Body of pancreas (tissue), 4 donors: Measurements from ENCODE around the gene SCGB3A2.

Experiments used
- POLR2A ChIP-seq, 3 donors: fragments of 450-650 bp; IDR thresholded peaks; one replicate each; pipeline ENCODE4 v1.6.1; 2016; ENCODE audit warnings: antibody characterized with exemption in 3 of 3, mild to moderate bottlenecking in 2 of 3
- TF ChIP-seq, protein P1 (sequence below), 7 experiments: fragments of 450-650 bp in 4 of 7; fragments of 200-600 bp in 3 of 7; sonication (generic) in 3 of 7; IDR thresholded peaks; one replicate each; pipeline ENCODE4 v1.5.1; 2016 to 2019; ENCODE audit warnings: antibody characterized with exemption in 7 of 7

DNA sequence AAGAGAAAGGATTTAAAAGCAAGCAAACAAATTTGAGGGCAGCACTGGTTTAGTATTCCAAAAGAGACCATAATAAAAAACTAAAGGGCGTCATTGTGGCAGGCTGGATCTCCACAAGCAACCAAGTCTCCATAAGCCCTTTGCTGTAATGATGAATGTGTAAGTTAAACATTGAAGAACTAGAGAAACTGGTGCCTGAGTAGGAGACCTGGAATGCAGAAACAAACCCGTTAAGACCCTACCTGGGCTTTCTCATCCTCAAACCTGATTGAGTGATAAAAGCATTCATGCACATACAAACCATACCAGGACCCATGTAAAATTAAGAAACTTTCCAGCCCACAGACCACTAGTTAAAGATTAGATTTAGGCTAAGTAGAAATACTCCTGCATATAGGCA is 1.9 kb upstream of the SCGB3A2 start:
- TF ChIP-seq, protein P1, sequence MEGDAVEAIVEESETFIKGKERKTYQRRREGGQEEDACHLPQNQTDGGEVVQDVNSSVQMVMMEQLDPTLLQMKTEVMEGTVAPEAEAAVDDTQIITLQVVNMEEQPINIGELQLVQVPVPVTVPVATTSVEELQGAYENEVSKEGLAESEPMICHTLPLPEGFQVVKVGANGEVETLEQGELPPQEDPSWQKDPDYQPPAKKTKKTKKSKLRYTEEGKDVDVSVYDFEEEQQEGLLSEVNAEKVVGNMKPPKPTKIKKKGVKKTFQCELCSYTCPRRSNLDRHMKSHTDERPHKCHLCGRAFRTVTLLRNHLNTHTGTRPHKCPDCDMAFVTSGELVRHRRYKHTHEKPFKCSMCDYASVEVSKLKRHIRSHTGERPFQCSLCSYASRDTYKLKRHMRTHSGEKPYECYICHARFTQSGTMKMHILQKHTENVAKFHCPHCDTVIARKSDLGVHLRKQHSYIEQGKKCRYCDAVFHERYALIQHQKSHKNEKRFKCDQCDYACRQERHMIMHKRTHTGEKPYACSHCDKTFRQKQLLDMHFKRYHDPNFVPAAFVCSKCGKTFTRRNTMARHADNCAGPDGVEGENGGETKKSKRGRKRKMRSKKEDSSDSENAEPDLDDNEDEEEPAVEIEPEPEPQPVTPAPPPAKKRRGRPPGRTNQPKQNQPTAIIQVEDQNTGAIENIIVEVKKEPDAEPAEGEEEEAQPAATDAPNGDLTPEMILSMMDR (IDR thresholded peaks at IDR 0.05): no peak
- no peak for TF ChIP-seq POLR2A (IDR thresholded peaks at IDR 0.05)
